BJ (cell line): ENCODE measurements around the gene FOXP1. TPM values are rescaled to one million over a fixed set of nuclear protein-coding genes. Genes with fewer than 3 reads are reported as not detected.

Source experiments
- CTCF ChIA-PET: fragments of 350-600 bp; formaldehyde crosslinking; extraction: SDS; loops from one replicate; lab custom pipeline; 2021; ENCODE audit warnings: antibody characterized with exemption, inconsistent platforms; lab: Yijun Ruan, JAX
- POLR2A ChIA-PET: fragments of 300-600 bp; sonication (Branson Sonifier 250); formaldehyde crosslinking; extraction: SDS; loops from one replicate; lab custom pipeline; 2021; ENCODE audit warnings: antibody characterized with exemption; lab: Charles Lee
- DNase-seq: peaks from one replicate; pipeline ENCODE4 v3.0.0-alpha.2; 2011; ENCODE audit warnings: low read depth
- H3K27me3 ChIP-seq: 2 replicates; pipeline ENCODE4 v1.6.0; 2011; ENCODE audit warnings: low read length; ENCODE audit not compliant: control insufficient read depth, insufficient read depth
- H3K36me3 ChIP-seq: 2 replicates; pipeline ENCODE4 v1.5.1; 2011; ENCODE audit warnings: low read length; ENCODE audit not compliant: control insufficient read depth, insufficient read depth
- H3K4me3 ChIP-seq: 2 replicates; pipeline ENCODE4 v1.5.1; 2011; ENCODE audit warnings: low read depth, mild to moderate bottlenecking, control low read depth, low read length
- polyA plus RNA-seq: library from polyadenylated mRNA; depleted of rRNA; stranded (reverse); fragments of >200 nt; gene quantifications from 2 replicates; pipeline ENCODE4 v1.2.3, GENCODE V29; 2011
- TF ChIP-seq, protein P1 (sequence below): IDR thresholded peaks from 2 replicates; pipeline ENCODE4 v1.5.1; 2011; ENCODE audit warnings: low read depth, mild to moderate bottlenecking, control low read depth, inconsistent platforms, low read length, moderate library complexity; ENCODE audit not compliant: insufficient read depth

FOXP1 gene
- polyA plus RNA-seq, 1 experiment, result 37.0 TPM

DNA sequence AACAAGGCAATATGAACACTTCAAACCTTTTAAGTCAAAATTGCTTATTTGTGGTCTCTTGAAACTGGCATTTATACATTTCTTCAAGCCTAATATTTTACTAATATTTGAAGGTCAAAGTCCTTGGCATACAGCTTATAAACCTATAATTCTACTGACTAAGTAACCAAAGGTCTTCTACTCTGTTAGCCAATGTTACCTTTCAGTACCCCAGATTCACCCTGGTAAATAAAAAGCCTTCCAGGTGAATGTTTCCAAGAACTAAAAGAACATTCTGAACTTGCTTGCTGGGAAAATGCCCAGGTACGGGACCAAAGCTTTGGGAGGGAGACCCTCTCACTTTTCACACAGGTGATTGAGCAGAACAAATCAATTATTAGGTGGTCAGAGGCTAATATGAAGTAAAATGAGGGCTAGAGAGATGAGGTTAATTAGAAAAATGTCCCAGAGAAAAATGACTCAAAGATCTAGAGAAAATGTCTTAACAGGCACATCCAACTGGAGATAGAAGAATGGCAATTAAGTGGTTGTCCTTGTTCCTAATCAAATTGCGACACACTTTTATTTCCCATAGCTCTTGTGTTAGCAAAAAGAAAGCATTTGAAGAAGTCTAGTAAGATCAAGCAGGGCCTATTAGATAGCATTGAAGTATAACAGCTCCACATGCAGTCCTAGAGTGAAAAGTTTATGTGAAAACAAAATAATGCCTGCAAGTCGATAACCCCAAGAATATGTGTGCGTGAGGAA, 232.0 kb downstream of the FOXP1 start:
- DNase-seq, result no peak
- Histone ChIP-seq H3K27me3 (no peaks in the 10 kb centered on the region), H3K4me3 (no peak overlapping the region), H3K36me3 (no peaks in the 10 kb centered on the region)
- TF ChIP-seq, protein P1, sequence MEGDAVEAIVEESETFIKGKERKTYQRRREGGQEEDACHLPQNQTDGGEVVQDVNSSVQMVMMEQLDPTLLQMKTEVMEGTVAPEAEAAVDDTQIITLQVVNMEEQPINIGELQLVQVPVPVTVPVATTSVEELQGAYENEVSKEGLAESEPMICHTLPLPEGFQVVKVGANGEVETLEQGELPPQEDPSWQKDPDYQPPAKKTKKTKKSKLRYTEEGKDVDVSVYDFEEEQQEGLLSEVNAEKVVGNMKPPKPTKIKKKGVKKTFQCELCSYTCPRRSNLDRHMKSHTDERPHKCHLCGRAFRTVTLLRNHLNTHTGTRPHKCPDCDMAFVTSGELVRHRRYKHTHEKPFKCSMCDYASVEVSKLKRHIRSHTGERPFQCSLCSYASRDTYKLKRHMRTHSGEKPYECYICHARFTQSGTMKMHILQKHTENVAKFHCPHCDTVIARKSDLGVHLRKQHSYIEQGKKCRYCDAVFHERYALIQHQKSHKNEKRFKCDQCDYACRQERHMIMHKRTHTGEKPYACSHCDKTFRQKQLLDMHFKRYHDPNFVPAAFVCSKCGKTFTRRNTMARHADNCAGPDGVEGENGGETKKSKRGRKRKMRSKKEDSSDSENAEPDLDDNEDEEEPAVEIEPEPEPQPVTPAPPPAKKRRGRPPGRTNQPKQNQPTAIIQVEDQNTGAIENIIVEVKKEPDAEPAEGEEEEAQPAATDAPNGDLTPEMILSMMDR, result no peak
- CTCF ChIA-PET, result interaction anchor here (0.9 kb wide), 1 partner anchor 10 kb away, joined by 3 read pairs; no protein-coding TSS in a partner anchor
- POLR2A ChIA-PET, result no interaction called here

DNA sequence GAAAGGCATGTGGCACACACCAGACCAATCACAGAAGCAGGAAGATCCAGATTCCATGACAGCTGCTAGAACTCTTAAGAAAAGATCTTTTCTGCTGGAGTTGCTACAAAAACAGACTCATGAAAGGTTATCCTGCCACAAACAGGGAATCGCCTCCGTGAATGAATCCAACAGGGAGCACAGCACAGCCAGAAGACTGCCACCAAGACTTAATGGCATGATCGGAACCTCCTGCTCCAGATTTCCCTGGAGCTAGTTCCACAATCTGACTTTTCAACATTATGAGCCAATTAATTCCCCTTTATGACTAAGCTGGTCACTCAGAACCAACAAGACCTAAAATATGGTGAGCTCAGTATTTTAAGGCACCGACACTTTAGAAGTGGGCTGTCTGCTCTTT, 232.5 kb downstream of the FOXP1 start:
- no peaks in the 10 kb centered on the region for H3K36me3 ChIP-seq
- H3K27me3 ChIP-seq, result no peaks in the 10 kb centered on the region
- ChIA-PET CTCF (interaction anchor here (0.9 kb wide), 1 partner anchor 11 kb away, joined by 3 read pairs; no protein-coding TSS in a partner anchor), POLR2A (no interaction called here)
- DNase-seq, result no peak
- TF ChIP-seq, protein P1, result no peak
- H3K4me3 ChIP-seq, result no peak overlapping the region

DNA sequence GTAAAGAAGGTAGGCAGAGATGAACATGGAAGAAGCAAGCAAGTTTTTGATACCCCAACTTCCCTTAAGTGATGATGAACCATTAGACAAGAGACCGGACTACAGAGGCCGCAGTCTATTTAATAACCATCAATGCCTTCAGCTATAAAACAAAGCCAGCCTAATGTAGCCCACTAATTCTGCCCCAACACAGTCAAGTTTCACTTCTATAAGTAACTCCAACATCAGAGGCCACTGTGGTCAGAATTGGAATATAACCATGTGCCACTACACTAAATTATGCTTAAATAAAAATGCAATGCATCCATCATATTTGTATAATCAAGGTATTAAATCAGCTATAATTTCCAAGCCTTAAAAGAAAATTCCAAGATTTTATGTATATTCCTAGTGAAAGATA, 234.7 kb downstream of the FOXP1 start:
- no peak overlapping the region for H3K4me3 ChIP-seq
- no peaks in the 10 kb centered on the region for H3K36me3 ChIP-seq
- ChIA-PET CTCF (no interaction called here), POLR2A (no interaction called here)
- no peak for DNase-seq
- TF ChIP-seq, protein P1, result no peak
- H3K27me3 ChIP-seq, result no peaks in the 10 kb centered on the region

DNA sequence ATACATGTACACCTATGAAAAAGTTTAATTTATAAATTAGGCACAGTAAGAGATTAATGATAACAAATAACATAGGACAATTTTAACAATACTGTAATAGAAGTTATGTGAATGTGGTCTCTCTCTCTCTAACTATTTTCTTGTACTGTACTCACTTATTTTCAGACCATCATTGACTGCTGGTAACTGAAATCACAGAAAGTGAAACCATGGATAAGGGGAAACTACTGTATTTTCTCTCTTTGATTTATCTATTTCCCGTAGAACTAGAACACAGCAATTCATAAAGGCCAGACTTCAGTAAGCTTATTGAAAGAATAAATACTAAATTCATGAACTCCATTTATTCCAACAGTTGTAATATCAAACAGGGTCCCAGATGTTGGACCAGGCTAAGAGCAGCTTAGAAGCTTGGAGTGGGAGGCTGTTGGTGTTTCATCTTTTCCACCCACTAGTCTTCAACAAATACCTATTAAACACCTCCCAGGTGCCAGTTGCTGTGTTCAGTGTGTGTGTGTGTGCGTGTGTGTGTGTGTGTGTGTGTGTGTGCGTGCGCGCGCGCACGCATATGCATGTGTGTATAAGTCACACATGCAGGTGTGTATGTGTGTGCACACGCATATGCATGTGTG, 235.4 kb downstream of the FOXP1 start:
- POLR2A ChIA-PET, result no interaction called here
- TF ChIP-seq, protein P1, result no peak

DNA sequence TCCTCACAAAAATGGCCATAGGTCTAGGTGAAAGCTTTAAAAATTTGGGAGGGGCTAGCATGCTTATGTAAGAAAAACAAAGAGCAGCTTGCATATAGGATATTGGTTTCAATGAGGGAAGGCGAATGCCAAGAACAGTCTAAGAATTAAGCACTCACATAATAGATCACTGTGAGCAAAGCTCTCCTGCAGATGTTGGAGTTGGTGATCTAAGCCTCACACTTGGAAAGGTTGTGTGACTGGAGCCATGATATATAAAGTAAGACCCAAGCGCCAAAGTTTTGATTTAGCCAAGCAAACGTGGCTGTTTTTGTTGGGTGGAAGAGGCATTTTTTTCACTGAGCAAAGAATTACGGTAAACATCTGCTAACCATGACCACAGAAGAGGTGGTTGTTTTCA, 237.5 kb downstream of the FOXP1 start:
- TF ChIP-seq, protein P1, result no peak
- Histone ChIP-seq H3K4me3 (no peak overlapping the region), H3K36me3 (no peaks in the 10 kb centered on the region), H3K27me3 (no peaks in the 10 kb centered on the region)
- DNase-seq, result no peak
- ChIA-PET POLR2A (interaction anchor here (0.5 kb wide), 1 partner anchor 285 kb away, joined by 4 read pairs; no protein-coding TSS in a partner anchor), CTCF (interaction anchor here (0.6 to 0.7 kb wide), 2 partner anchors 17 to 63 kb away, joined by 3 read pairs; no protein-coding TSS in a partner anchor)

More for the DNA sequence above, 235.4 kb downstream of the FOXP1 start:
- Histone ChIP-seq H3K27me3 (no peaks in the 10 kb centered on the region), H3K4me3 (no peak overlapping the region), H3K36me3 (no peaks in the 10 kb centered on the region)
- DNase-seq, result no peak
- CTCF ChIA-PET, result no interaction called here
